GM18511 (cell line): Measurements from ENCODE around the gene ACAD11.
"Not testable (repeated sequence)": the region's sequence is repeated elsewhere in the genome, so short reads cannot be mapped to it uniquely, and the experiment has no call there.

ENCODE experiments used
- ATAC-seq: cut with Tn5 transposase; IDR thresholded peaks from one replicate; pipeline ENCODE4 v1.9.1; 2021; ENCODE audit warnings: mild to moderate bottlenecking, moderate library complexity; ENCODE audit not compliant: unreplicated experiment

The ACAD11 gene

DNA sequence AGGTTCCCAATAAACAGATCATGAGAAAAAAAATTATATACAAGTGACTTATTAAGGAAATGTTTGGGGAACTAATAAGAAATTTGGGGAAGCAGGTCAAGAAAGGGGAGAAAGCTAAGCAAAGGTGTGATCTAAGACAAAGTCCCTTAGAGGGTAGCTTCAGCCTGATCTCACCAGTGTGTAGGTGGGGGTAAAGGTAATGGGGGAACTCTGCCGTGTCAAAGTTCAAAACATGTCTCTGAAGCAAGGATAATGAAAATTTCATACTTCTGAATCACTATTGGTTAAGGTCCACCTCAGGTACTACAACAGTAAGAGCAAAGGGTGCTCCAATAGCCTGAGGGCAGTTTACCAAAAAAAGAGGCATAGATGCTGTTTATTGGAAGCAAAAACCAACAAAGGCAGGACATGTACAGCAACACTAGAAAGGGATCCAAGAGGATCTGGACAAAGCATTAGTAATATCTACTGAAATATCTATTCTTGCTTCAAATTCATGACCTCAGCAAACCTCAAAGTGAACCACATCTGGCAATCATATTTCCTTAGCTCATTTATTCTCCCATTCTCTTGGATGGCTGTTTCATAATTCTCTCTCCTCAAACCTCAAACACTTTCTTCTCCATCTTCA, 6.9 kb downstream of the ACAD11 start:
- ATAC-seq: no peak

DNA sequence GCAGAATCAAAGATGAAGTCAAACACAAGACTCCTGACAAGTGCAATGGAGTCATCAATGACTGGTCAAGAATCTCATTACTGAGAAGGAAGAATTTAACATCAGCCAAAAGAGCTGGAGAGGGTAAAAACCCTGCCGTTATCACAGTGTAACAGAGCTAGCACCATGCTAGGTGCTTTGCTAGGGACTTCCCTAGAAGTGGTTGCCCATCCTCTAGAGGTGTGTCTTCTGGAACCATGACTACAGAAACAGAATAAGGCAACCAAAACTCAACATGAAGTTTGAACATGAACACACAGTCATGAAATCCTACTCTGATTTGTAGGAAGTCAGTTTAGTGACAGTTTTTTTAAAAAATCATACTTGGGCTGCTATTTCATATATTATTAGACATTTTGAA, 9.5 kb downstream of the ACAD11 start:
- ATAC-seq: no peak

DNA sequence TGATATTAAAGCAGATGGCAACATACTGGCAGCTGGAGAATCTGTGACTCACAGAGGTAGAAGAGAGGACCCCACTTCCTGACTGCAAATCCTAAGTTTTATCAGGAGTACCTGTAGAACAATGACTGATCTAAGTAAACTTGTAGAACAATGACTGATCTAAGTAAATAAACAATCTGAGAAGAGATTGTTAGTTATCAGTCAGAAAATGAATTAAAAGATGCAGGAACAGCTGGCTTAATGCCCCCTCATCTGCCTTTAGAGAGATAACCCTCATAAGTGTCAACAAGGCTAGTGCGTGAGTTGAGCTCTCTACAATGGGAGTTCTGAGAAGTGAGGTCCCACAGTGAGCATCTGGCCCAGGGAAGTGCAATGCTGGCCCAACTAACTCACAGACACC, 14.6 kb downstream of the ACAD11 start:
- no peak for ATAC-seq

DNA sequence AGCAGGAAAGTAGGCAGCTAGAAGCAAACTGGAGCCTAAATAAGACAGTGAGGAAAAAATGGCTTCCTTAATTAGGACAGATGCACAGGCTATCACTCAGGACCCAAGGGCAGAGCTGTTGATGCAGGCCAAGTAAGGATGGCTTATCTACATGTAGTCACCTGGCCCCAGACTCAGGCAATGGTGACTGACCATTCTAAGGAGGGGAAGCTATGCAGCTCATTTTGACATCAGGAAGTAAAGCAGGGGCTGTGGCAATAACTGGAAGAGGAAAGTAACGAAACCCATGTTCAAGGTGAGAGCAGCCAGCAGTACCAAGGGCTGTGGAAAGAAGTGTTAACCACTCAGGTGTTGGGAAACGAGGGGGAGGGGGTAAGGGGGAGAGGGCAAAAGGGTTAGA, 16.2 kb downstream of the ACAD11 start:
- no peak for ATAC-seq

DNA sequence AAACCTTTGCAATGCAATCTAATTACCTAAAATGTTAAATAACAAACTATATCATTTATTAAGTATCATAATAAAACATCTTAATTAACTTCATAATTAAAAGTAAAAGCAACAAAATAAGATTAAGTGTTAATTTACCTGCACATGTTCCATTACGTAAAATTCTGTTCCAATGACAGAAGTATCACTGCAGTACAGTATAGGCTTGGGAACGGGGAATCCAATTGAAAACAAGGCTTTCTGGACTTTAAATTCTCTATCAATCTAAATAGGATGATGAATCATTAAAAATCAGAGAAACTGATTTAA, 17.1 kb downstream of the ACAD11 start:
- no peak for ATAC-seq

DNA sequence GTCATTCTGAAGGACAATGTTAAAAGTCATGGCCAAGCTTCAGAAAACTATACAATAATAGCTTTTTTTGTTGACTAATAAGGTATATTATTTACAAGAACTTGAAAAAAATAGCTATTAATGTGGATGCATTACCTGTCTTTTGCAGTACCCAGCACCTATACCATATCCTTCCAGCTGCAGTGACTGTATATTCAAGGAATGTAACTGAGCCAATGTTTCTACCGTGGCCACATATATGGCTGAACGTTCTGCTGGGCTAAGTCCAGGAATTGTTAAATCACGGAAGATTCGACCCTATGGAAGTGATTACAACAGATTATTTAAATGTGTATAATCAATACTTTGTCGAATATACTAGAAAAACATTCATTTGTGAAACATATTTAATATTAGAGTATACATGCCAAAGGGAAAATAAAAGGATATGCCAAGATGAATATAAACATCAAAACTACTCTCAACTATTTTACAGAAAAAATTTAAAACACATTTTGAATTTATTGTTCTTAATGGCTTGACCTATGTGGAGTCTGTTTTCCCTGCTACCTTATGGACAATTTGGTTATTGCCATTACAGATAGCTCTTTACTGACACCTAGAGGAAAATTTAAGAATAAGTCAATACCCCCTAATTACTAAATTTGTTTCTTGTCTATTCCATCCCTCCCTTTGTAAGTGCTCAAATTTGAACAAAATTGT, 17.6 kb downstream of the ACAD11 start:
- ATAC-seq: no peak

DNA sequence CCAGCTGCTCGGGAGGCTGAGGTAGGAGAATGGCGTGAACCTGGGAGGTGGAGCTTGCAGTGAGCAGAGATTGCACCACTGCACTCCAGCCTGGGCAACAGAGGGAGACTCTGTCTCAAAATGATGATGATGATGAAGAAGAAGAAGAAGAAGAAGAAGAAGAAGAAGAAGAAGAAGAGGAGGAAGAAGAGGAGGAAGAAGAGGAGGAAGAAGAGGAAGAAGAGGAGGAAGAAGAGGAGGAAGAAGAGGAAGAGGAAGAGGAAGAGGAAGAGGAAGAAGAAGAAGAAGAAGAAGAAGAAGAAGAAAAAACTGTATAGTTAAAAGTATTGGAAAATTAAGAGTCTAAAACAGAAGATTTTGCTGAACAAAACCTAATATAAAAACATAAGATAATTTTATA, 18.2 kb downstream of the ACAD11 start:
- ATAC-seq: not testable (repeated sequence)

DNA sequence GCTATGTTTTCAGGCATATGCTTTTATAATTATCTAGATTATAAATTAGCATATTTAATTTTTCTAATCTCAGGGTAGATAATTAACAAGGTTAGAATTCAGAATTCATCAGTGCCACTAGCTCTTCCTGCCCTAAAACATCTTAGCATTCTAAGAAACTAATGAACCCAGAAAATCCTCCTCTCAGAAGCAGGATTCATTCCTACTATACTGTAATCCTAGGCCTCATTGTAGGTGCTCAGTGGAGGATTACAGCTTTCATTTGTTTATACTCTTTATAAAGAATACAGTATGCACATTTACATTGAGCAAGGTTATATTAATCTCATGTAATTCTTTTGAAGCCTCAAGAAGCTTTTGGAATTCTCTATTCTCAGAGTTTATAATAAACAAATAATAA, 20.9 kb downstream of the ACAD11 start:
- no peak for ATAC-seq

DNA sequence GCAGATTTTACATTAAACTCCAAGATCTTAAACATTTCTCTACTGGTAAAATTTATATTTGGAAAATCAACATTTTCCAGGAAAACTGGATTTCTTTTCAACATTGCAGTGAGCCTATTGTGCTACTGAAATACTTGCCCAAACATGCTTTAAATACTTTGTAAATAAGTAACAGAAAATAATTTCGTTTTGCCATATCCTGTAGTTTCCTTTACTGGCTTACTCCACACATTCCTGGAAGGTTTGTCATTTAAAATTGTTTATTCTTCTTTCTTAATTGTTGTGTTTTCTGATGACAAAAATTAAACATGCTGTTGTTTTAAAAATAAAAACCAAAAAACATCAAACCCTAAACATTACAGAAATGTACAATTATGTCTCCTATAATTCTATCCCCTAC, 22.0 kb downstream of the ACAD11 start:
- no peak for ATAC-seq

DNA sequence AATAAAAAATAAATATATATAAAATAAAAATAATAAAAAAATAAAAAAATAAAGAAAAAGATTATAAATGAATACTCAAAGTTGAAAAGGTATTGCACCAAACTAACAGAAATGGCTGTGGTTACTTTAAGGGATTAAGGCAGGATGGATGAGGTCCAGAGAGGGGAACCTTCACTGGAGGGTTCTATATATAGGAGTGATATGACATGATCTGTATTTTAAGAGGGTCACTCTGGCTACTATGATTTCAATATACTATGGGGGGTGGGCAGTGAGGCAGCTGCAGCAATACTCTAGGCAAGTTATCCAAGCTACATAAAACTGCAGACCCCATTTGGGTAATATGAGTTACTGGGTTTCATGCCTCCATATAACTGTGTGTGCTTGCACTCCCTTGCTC, 24.6 kb downstream of the ACAD11 start:
- no peak for ATAC-seq

DNA sequence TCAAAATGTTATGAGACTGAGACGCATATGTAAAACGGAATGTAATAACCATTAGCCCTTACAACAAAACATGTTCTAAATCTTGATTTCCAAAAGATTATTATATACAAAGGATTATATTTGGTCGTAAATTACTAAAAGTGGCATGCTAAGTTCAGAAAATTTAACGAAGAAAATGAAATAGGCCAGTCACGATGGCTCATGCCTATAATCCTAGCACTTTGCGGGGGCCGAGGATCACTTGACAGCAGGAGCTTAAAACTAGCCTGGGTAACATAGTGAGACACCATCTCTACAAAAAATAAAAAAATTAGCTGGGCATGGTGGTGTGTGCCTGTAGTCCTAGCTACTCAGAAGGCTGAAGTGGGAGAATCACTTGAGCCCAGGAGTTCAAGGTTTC, 29.0 kb downstream of the ACAD11 start:
- ATAC-seq: no peak

DNA sequence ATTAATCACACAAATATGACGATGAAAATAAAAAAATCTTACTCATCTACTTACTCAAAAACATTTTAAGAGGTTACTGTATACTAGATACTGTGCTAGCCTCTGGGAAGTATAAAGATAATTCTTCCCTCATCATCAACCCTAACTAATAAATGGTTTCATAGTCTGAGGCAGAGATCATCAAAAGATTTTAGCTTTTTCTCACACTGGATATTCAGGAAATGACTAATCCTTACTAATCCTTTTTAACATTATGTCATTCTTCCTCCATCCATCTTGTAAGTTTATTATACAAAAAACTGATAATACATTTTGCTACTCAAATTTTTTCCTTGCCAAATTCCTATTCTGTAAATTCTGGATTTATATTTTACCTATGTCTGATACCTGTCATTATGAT, 29.7 kb downstream of the ACAD11 start:
- ATAC-seq: no peak

DNA sequence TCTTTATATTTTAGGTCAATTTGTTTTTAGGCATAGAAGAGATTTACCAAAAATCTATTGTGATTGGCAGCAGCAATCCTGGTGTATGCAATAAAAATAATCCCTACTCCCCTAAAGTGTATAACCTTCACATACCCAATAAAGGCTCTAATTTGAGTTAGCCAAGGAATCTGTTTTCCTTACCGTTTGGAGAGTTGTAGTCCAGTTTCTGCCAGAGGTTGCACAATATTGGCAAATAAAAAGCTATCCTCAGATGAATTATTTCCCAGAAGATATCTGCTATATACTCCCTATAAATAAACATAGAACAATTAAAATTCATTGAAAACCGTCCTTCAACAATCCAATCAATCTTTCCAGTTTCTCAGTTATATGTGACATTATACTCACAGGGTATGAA, 31.5 kb downstream of the ACAD11 start:
- no peak for ATAC-seq

DNA sequence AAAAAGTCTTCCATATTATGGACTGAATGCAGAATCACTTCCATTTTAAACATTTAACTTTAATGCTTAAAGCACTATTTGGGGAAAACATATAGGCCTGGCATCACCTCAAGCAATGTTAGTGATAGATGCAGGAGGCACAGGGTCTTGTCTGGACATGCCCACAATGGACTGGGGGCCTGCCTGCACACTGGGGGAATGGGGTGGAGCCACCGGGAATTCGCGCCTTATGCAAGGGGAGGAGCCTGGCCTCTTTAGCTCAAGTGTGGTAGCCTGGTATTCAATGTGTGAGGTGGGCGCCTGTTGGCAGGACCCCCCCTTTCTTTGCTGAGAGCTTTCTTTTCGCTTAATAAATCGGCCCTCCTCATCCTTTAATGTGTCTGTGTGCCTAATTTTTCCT, 32.7 kb downstream of the ACAD11 start:
- ATAC-seq: no peak

DNA sequence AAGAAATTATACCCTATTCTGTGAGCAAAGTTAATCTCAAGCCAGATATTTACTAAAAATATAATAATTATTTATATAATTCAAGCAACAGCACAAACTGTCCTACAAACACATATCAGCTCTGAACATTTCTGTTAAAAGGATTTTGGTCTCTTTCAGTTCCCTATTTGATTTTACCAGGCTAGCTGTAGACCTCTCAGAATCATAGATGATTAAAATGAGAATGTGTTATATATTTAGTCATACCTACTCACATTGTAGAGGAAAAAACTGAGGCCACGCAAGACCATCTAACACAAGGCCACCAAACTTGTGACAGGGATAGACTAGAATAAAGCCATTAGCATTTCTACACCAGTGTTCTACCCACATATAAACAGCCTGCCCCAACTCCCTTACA, 34.0 kb downstream of the ACAD11 start:
- ATAC-seq: peak; percentile 93

DNA sequence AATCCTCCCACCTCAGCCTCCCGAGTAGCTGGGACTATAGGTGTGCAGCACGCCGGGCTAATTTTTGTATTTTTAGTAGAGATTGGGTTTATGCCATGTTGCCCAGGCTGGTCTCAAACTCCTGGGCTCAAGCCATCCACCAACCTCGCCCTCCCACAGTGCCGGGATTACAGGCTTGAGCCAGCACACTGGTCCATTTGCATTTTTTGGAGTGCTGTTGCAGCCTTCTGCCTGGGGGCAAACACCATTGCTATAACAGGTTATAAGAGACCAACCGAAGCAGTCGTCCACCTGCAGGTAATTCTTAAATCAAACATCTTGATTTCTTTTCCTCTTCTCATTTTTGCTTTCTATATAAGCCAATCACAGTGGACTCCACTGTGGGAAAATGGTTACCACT, 34.8 kb downstream of the ACAD11 start:
- ATAC-seq: no peak

DNA sequence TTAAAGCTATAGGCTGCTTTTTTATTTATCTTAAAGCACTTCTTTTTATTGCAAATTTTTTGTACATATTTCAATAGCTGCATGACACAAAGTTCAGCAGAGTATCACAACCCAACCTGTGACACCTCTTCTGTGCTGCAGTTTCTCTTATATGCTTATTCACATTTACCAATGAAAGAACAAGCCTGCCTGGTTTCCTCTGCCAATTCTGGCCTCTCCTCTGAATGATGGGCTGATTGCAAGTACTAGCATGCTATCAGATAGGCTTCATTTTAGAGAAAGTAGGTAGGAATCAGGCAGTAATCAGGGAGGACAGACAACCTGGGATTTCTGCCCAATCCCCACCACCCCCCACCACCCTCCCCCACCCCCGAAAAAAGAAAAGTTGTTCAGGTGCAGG, 36.0 kb downstream of the ACAD11 start:
- no peak for ATAC-seq

DNA sequence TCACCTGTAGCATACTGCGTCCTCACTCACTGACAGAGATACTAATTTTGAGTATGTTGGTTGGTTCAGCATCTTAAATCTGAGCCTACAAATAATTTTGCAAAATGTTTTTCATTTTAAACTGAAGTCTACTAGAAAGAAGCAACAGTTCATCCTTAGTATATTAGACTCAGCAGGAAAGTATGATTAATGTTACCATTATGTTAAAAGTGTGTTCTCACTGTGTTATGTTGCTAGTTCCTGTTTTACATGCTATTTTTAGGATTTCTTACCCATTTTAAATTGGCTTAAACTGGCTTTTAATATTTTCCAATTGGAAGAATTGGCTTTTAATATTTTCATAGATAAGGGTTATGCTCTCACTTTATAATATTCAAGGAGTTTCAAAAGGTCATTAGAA, 36.8 kb downstream of the ACAD11 start:
- ATAC-seq: no peak

DNA sequence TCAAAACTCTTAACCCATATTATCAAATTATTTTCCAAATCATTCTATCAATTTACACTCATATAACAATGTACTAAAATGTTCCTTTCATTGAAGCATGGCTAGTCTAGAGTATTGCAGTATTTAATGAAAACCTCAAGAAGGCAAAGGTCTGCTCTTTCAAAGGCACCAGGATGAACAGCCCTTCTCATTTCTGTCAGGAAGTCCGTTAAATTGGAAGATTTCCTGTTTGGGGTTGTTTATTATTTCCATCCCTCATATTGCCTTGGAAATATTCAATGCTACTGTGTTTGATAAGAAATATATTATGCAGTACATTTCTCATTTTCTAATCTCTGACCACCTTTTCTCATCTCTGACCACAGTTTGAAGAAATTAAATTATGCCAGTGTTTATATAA, 37.5 kb downstream of the ACAD11 start:
- ATAC-seq: no peak

DNA sequence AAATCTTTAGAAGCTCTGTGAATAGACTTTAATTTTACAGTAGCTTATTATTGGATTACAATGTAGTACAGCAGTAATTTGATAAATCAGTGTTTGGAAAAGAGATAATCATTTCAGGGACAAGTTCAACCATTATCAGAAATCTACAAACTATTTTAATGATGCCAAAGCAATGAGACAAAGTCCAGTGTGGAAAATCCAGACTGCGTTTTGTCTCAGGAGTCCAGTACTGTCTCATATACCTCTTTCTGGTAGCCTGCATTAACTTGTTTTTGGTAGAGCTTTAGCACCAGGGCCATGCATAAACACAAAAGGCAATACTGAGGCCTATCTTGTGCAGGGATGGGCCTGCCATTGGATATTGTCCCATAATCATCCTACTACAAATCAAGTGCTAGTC, 42.8 kb downstream of the ACAD11 start:
- ATAC-seq: no peak

DNA sequence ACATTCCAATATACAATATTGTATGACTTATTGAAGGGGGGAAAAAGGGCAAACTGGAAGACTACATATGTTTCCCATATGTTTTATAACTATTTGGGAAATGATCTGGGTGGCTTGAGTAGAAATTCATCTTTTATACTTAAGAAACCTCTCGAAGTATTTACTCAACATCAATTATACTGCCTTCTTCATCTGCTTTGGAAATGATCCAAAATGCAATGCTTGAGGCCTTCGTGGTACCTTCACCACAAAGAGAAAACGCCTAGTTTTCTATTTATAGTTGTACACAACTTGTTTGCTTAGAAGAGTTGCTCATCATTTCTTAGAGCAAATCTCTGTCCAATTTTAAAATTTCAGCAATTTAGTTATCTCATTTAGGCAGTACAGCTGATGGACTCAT, 43.7 kb downstream of the ACAD11 start:
- no peak for ATAC-seq

DNA sequence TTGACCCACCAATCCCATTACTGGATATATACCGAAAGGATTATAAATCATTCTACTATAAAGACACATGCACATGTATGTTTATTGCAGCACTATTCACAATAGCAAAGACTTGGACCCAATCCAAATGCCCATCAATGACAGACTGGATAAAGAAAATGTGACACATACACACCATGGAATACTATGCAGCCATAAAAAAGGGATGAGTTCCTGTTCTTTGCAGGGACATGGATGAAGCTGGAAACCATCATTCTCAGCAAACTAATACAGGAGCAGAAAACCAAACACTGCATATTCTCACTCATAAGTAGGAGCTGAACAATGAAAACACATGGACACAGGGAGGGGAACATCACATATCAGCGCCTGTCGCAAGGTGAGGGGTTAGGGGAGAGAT, 44.3 kb downstream of the ACAD11 start:
- ATAC-seq: not testable (repeated sequence)

DNA sequence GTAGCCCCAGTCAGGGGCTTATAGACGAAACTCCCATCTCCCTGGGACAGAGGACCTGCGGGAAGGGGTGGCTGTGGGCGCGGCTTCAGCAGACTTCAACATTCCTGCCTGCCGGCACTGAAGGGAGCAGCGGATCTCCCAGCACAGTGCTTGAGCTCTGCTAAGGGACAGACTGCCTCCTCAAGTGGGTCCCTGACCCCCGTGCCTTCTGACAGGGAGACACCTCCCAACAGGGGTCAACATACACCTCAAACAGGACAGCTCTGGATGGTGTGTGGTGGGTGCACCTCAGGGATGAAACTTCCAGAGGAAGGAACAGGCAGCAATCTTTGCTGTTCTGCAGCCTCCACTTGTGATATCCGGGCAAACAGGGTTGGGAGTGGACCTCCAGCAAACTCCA, 53.0 kb downstream of the ACAD11 start:
- ATAC-seq: not testable (repeated sequence)
